H1 (cell line): Measurements from ENCODE around the gene DEFB114. TPM values are rescaled to one million over a fixed set of nuclear protein-coding genes. Genes with fewer than 3 reads are reported as not detected.

ENCODE experiments used
- polyA plus RNA-seq, 7 experiments: library from polyadenylated mRNA; depleted of rRNA in 3 of 7; stranded (reverse) in 5 of 7; unstranded in 2 of 7; fragments of >200 nt in 5 of 7; fragments of 200-250 nt in 2 of 7; gene quantifications; 1 replicate in 5 of 7; 2 replicates in 1 of 7; 4 replicates in 1 of 7; pipeline versions ENCODE4 v1.2.1 to v1.2.3, GENCODE V29; 2011 to 2013; ENCODE audit warnings: missing spikeins in 2 of 7, mixed read lengths in 2 of 7
- total RNA-seq: library from RNA; stranded (reverse); fragmentation: NEBNext Ultra II Directional; extraction: Animal tissue kit (Norgen Biotek cat#: 25700); gene quantifications from 2 replicates; pipeline ENCODE4 v1.2.1, GENCODE V29; 2021
- TF ChIP-seq, protein P1 (sequence below): fragments of 300-600 bp; sonication (generic); IDR thresholded peaks from 2 replicates; pipeline ENCODE4 v1.7.1; 2012; ENCODE audit warnings: low read length, moderate library complexity, mild to moderate bottlenecking, inconsistent platforms; ENCODE audit not compliant: insufficient replicate concordance

Gene DEFB114
- total and polyA plus RNA-seq, 2 of the 8 experiments (the other 6 are each of a cell fraction or from before 2014, with no cell fraction given): not detected

DNA sequence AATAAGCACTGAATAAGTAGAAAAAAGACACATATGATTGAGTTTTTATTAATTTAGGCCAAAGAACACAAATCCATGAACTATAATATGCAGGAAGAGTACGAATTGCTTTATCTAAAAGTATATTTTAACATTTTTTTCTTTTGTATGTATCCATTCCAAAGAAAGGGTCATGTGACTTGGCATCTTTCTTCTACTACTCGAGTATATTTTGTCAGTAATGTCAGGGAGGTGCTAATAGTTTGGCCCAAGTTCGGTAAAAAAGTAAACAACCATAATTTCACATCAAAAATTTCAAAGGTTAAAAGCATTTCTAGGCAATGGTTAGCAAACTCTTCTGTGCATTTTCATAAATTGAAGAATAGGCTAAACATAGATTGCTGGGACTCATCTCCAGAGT, 39.2 kb upstream of the DEFB114 start (continued):
- TF ChIP-seq, protein P1, sequence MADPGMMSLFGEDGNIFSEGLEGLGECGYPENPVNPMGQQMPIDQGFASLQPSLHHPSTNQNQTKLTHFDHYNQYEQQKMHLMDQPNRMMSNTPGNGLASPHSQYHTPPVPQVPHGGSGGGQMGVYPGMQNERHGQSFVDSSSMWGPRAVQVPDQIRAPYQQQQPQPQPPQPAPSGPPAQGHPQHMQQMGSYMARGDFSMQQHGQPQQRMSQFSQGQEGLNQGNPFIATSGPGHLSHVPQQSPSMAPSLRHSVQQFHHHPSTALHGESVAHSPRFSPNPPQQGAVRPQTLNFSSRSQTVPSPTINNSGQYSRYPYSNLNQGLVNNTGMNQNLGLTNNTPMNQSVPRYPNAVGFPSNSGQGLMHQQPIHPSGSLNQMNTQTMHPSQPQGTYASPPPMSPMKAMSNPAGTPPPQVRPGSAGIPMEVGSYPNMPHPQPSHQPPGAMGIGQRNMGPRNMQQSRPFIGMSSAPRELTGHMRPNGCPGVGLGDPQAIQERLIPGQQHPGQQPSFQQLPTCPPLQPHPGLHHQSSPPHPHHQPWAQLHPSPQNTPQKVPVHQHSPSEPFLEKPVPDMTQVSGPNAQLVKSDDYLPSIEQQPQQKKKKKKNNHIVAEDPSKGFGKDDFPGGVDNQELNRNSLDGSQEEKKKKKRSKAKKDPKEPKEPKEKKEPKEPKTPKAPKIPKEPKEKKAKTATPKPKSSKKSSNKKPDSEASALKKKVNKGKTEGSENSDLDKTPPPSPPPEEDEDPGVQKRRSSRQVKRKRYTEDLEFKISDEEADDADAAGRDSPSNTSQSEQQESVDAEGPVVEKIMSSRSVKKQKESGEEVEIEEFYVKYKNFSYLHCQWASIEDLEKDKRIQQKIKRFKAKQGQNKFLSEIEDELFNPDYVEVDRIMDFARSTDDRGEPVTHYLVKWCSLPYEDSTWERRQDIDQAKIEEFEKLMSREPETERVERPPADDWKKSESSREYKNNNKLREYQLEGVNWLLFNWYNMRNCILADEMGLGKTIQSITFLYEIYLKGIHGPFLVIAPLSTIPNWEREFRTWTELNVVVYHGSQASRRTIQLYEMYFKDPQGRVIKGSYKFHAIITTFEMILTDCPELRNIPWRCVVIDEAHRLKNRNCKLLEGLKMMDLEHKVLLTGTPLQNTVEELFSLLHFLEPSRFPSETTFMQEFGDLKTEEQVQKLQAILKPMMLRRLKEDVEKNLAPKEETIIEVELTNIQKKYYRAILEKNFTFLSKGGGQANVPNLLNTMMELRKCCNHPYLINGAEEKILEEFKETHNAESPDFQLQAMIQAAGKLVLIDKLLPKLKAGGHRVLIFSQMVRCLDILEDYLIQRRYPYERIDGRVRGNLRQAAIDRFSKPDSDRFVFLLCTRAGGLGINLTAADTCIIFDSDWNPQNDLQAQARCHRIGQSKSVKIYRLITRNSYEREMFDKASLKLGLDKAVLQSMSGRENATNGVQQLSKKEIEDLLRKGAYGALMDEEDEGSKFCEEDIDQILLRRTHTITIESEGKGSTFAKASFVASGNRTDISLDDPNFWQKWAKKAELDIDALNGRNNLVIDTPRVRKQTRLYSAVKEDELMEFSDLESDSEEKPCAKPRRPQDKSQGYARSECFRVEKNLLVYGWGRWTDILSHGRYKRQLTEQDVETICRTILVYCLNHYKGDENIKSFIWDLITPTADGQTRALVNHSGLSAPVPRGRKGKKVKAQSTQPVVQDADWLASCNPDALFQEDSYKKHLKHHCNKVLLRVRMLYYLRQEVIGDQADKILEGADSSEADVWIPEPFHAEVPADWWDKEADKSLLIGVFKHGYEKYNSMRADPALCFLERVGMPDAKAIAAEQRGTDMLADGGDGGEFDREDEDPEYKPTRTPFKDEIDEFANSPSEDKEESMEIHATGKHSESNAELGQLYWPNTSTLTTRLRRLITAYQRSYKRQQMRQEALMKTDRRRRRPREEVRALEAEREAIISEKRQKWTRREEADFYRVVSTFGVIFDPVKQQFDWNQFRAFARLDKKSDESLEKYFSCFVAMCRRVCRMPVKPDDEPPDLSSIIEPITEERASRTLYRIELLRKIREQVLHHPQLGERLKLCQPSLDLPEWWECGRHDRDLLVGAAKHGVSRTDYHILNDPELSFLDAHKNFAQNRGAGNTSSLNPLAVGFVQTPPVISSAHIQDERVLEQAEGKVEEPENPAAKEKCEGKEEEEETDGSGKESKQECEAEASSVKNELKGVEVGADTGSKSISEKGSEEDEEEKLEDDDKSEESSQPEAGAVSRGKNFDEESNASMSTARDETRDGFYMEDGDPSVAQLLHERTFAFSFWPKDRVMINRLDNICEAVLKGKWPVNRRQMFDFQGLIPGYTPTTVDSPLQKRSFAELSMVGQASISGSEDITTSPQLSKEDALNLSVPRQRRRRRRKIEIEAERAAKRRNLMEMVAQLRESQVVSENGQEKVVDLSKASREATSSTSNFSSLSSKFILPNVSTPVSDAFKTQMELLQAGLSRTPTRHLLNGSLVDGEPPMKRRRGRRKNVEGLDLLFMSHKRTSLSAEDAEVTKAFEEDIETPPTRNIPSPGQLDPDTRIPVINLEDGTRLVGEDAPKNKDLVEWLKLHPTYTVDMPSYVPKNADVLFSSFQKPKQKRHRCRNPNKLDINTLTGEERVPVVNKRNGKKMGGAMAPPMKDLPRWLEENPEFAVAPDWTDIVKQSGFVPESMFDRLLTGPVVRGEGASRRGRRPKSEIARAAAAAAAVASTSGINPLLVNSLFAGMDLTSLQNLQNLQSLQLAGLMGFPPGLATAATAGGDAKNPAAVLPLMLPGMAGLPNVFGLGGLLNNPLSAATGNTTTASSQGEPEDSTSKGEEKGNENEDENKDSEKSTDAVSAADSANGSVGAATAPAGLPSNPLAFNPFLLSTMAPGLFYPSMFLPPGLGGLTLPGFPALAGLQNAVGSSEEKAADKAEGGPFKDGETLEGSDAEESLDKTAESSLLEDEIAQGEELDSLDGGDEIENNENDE: no peak
